Measurements from ENCODE around the gene RNF207.

The RNF207 gene

DNA sequence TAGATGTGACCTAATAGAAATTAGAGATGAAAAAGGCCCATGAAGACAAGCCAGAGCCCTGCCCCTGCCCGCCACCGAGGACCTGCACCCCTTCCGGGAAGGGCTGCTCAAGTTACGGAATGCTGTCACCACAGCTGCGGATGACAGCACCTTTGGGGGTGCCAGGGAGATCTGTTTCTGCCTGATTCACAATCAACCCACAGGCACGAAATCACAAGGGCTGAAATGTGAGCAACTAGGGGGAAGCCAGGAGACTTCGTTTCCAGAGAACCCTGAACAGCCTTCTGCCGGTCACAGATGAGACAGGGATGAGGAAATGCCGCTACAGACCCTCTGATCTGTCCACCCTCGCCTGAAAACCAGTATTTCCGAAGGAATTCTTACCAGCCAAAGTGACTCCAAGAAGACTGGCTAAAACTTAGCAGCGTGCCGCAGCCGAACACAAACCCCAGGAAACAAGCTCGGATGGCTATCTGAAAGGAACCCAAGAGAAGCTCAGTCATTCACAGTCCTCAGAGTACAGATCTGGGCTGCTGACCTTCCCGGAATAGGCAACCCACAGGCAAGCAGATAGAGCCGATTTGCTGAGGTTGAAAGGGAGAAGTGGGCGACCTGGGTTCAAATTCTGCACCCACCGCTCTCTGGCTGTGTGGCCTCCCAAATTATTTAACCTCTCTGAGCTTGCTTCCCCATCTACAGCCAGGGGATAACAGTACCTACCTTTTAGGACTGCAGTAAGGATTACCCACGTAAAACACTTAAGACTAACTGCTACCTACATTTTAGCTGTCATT is 28.8 kb downstream of the RNF207 start:
- peak; percentile 40 for DNase-seq (ENCODE audit: low read depth)

DNA sequence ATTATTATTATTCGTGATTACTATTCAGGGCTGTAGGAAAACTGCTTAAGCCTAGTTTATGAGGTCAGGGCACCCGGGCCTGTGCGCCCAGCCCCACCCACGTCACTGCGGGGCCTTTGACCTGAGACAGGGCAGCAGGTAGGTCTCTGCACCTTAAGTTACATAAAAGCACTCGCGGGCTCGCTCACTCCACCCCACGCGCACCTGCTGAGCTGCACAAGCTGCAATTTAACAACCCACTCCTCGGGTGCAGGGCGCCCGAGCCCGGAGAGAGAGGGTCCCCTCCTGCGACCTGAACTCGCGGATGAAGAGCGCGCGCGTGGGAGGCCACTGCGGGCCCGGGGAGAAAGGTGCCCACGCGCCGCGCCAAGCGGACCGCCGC is 29.4 kb downstream of the RNF207 start:
- DNase-seq (ENCODE audit: low read depth) = no peak

DNA sequence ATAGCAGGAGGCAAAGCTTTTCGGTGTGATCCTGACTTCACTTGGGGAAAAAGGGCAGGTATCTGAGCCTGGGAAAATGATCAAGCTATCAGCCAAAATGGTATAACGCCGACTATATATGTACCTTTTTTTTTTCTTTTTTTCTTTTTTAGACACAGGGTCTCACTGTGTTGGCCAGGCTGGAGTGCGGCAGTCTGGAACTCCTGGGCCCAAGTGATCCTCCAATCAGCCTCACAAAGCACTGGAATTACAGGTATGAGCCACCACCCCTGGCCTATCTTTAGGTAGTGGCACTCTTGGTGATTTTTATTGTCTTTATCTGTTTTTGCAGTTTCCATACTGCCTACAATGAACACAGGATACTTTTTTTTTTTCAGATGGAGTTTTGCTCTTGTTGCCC is 31.2 kb downstream of the RNF207 start:
- no peak for DNase-seq (ENCODE audit: low read depth)

DNA sequence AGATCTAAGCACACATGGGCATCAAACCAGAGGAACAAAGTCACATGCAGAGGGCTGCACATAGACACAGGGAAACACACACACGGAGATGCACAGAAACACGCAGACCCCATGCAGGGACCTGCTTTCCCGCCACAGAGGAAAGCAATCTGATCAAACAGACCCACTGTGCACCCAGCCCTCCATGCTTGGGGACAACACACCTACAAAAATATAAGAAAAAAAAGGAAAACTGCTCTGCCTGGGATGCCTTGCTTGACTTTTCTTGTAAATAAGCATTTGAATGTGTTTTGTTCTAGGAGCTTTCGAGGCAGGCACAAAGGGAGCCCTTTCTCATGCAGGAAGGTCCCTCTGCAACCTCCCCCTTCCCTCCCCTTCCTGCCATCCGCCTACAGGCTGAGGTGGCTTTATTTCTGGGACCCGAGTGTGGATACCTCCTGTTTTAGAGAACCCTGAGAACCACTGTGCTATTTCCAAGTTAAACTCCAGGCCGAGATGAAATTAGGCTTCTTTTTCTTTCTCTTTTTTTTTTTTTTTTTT is 33.4 kb downstream of the RNF207 start:
- DNase-seq (ENCODE audit: low read depth) = no peak

DNA sequence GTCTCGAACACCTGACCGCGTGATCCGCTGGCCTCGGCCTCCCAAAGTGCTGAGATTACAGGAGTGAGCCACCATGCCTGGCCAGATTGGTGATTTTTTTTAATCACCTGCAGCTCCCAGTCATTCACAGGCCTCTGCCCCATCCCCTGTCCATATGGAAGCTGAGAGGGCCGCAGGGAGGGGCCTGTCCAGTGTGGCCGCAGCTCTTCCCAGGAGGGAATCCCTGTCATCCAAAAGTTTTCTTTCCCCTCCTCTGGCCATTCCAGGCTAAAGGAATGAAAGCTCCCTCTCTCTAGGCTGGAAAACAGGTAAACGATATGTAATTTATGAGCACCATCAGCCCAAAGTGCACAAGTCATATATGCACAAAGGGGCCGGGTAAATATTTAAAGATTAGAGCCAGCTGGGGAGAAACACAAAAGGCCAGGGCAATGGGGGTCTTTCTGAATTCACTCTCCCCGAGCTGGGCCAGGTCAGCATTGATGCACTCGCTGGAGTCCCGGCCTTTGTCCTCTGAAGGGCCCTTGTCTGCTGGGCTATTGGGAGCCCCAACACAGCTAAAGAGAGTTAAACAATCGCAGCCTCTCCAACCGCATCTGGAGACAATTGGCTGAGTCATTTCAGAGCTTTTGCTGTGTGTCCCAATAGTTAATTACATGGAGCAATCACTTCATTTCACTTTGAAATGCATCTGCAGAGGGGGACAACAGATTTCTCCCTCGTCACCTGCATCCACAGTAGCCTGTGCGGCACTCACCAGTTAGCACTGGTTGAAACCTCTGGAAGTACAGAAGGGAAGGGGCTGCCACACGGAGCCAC is 34.2 kb downstream of the RNF207 start:
- DNase-seq (ENCODE audit: low read depth) = peak; percentile 53

DNA sequence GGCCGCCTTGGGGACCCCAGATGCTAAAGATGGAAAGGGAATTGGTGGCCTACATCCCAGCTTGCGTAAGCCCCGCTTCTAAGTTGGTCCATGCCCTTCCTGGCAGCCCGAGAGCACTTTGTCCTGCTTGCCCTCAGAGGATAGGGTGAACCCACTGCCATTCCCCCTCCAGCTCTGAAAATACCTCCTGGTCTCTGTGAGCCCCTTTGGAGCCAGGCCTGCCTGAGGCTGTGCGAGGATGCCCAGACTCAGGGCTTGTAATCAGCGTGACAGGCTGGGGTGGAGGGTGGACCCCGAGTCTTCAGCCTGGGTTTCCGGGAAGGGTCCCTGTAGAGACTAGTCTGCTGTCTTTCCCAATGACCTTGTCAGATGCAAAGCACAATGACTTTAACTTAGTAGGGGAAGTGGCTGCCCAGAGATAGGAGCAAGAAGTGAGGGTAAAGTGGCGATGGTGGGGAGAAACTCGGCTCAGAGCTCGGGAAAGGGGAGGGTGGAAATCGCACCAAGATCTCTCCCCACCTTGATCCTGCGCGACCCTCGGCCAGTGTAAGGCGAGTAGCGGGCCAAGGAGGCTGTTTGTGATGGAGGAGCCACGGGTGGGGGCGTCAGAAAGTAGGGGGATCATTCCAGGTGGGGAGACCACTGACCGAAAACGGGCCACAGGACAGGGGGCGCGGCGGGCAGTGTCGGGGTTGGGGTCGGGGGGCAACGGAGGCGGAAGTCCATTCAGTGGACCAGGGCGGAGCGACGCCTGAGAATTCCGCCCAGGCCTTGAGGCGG is 35.4 kb downstream of the RNF207 start:
- DNase-seq (ENCODE audit: low read depth) = no peak

DNA sequence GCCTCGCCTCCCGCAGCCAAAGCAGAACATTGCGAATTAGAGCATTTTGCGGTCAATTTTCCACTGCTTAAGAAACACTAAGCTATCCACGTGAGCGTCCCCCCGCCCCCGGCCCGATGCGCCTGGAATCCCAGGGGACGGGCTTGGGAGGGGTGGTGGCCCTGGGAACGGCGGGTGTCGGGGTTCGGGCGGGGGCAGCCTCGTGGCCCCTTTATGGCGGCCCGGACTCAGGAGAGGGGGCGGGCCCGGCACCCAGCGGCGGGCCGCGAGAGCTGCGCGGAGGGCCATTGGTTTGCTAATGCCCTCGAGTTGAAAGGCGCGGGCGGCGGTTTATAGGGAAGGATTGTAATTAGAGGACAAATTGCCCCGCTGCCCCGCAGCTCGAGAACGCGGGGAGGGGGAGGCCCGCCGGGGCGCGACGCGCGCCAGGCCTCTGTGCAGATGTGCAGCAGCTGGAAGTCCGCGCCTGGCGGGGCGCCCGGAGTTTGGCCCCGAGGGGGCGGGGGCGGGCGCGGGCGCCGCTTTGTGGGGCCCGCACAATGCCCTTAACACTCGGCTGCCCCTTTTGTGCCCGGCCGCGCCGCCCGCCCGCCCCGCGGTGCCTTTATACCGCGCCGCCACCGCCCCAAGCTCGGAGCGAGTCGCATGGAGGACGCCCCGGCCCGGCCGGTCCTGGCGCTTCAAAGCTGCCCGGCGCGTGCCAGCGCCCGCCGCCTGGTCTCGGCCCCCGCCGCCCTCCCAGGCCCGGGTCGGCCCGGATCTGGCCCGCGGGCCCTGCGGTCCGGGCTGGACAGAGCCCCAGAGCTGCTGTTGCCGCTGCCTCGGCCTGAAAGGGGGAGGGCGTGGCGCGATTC is 36.2 kb downstream of the RNF207 start:
- no peak for DNase-seq (ENCODE audit: low read depth)

DNA sequence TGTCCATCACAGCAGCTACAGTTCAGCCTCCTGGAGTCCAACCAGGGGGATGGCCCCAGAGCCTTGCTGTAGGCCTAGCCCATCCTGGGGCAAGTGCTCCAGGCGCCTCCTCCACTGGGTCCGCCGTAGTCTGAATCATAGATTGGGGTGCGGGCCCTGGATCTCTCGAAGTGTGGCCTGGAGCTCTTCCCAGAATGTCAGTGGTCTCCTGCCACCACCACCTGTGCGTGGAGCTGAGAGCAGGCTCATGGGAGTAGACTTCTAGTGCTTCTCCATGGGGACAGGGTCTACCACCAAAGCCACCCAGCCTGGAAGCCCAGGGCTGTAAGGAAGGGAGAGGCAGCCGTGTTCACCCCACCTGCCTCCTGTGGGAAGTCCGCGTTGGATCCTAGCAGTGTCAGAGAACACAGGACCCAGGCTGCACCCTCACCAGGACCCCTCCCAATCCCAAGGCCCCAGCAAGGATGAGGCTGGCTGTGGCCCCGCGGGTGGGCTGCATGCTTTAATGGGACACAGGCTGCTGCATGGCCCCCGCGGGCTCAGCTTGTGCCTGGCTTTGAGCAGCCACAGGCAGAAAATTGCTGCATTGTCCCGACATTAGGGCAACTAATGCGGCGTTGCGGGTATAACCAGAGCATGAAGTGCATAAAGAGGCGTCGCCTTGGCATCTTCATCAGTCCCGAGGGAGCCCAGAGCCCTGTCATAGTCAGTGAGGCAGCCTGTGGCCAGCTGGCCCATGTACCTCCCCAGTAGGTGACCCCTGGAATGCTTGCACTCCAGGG is 37.3 kb downstream of the RNF207 start:
- DNase-seq (ENCODE audit: low read depth) = no peak

DNA sequence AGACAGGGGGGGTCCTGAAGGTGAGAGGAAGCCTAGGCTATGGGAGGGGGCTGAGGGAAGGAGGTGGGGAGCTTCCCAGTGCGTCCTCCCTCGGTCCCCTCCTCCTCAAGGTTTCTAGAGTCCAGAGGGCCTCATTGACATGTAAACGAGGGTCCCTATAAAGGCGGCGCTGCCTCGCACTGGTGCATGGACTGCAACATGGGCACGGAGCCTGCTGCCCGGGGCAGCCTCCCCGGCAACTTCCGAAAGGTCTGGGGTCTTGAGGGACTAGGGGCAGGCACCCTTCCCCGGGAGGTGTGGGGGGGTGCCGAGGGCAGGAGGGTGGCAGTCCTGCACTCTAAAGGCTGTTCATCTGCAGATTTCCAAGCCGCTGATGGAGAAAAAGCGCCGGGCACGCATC is 38.1 kb downstream of the RNF207 start, which contains the start of gene HES3:
Gene HES3, plus strand, starts transcription at position 187 of the 400 bp plus-strand sequence. Its CDS starts 187 bp downstream, at position 374.
- no peak for DNase-seq (ENCODE audit: low read depth)

DNA sequence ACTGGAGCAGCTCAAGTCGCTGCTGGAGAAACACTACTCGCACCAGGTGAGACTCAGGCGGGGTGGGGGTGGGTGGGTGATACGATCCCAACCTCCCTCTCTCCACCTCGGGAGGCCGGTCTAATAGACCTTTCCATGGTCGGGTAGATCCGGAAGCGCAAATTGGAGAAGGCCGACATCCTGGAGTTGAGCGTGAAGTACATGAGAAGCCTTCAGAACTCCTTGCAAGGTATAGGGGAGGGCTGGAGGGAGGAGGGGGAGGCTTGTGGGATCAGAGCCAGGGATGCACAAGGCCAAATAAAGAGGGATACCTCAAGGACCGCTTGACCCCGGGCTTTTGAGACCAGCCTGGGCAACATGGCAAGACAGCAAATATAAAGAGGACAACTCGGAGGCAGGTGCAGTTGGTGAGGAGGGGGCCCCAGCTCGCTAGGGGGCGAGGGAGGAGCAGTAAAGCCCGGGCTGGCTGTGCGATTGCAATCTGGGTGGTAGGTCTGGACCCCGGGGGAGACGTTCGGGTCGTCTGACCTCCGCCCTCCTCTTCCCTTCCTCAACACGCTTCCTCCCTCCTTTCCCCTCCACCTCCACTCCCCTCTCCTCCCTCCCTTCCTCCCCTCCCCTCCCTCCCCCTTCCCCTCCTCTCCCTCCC is 38.6 kb downstream of the RNF207 start:
- DNase-seq (ENCODE audit: low read depth) = no peak

DNA sequence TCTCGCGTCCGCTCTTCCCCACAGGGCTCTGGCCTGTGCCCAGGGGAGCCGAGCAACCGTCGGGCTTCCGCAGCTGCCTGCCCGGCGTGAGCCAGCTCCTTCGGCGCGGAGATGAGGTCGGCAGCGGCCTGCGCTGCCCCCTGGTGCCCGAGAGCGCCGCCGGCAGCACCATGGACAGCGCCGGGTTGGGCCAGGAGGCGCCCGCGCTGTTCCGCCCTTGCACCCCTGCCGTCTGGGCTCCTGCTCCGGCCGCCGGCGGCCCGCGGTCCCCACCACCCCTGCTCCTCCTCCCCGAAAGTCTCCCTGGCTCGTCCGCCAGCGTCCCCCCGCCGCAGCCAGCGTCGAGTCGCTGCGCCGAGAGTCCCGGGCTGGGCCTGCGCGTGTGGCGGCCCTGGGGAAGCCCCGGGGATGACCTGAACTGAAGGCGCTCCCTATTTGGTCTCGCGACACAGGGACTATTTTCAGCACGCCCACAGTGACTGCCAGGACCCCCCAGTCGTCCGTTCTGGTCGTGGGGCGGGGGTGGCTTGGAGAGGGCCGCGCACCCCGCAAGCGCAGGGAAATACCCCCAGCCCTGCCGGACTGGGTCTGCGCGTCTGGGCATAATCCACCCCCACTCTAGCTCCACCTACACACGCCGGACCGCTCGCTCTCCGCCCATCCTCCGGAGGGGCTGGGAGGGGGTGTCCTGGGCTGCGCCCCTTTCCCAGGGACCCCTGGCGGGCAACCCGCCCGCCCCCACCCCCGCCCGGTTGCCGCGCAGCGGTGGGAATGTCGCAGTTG is 39.4 kb downstream of the RNF207 start:
- peak; percentile 81 for DNase-seq (ENCODE audit: low read depth)

DNA sequence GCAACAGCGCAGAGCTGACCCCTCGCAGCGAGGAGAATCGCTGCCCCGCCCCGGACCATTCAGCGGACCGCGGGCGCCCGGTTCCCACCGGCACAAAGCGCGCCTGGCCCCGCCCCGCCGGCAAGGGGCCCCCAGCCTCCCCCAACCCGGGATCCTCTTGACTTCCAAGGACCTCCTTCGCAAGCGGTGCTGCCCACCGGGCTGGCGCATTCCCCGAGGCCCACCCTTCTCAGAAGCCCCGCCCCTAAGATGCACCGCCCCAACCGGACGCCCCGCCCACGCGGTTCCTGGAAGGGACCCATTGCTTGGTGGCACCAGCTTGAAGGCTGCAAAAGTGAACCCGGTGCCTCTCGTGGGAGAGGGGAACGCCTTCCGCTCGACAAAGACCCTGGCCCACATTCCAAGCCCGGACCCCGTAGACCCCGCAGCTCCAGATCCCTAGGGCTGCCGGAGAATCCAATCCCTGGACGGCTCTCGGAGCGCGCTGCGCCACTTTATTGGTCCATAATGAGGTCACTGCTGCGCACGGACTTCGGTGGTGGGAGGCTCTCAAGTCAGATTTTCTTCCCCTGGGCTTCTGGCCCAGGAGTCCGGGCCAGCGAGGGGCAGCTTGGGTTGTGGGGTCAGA is 40.1 kb downstream of the RNF207 start:
- DNase-seq (ENCODE audit: low read depth) = peak; percentile 37

DNA sequence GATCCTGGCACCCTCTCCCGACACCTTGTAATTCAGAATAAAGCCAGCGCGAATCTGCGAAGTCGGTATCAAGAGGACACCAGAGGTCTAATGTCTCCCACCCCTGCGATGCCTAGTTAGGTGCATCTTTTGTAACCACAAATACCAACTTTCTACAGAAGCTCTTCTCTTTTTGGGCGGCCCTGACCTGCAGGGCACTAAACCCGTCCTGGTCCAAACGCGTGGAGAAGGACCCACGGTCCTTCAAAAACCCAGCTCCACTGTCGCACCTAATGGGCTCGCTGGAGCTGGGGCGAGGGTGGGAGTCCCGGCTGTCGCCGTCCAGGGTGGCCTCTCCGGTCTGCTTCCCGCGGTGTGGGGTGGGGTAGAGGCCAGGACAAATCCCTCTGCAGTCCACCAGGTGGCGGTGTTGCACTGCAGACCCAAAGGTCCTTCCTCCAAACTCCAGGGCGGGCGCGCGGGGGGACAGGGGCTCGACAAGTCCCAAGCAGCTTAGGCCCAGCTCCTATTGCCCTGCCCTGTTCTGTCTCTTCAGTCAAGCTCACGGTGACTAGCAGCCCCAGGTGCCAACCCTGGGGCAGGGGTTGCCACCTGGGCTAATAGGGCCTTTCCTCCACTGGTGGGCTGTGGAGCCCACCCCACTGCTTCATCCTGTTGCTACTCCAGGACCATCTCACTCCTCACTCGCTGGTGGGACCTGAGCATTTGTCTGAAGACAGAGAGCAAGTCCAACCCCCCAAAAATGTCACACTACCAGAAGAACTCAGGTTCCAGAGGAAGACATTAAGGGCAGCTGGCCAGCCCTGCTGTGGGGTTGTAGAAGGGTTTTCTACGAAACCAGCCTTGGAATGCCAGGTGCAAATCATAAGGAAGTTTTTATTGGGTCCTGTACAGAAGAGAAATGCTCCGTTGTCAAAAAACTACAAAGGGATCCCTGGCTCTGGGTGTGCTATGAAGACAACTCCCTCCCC is 40.9 kb downstream of the RNF207 start:
- DNase-seq (ENCODE audit: low read depth) = peak; percentile 71

DNA sequence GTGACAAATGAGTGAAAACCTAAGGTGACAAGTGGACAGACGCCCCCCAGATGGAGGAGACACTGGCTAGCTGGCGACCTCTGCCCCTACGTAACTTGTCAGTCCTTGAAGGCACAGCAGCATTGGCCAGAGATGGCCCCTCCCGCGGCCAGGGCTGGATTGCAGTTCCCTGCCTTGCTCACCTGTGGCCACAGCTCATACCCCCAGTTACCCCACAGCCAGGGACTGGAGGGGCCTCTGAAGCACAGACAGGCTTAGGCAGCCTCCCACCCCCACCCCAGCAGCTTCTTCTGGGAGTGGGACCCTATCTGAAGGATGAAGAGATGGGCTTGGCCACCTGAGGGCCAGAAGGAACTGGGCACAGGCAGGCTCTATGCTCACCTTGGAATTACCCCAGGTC is 41.7 kb downstream of the RNF207 start:
- DNase-seq (ENCODE audit: low read depth) = no peak

DNA sequence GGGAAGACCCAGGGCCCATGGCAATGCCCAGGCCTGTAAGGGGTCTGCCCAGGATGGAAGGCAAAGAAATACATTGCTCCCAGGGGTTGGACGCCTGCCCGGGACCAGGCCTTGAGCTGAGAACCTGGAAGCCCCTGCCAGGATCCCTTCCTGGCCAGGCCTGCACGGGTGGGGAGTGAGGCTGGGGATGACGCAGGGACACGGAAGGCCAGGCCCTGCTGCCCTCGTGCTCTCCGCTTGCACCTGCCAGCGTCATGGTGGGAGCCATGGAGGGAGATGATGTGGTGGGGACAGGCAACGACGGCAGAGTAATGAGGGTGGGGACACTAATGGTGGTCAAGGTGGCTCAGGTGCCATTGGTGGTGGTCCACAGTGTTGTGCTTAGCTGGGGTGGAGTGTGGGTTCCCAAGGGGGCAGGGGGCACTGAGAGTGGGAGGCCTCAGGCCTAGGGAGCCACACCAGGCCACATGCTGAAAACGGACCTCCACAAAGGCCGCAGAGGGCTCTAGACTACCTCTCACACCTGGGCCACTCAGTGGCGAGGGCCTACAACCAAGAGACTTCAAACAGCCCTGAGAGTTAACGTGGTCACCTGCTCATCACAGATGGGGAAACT is 42.4 kb downstream of the RNF207 start:
- no peak for DNase-seq (ENCODE audit: low read depth)

DNA sequence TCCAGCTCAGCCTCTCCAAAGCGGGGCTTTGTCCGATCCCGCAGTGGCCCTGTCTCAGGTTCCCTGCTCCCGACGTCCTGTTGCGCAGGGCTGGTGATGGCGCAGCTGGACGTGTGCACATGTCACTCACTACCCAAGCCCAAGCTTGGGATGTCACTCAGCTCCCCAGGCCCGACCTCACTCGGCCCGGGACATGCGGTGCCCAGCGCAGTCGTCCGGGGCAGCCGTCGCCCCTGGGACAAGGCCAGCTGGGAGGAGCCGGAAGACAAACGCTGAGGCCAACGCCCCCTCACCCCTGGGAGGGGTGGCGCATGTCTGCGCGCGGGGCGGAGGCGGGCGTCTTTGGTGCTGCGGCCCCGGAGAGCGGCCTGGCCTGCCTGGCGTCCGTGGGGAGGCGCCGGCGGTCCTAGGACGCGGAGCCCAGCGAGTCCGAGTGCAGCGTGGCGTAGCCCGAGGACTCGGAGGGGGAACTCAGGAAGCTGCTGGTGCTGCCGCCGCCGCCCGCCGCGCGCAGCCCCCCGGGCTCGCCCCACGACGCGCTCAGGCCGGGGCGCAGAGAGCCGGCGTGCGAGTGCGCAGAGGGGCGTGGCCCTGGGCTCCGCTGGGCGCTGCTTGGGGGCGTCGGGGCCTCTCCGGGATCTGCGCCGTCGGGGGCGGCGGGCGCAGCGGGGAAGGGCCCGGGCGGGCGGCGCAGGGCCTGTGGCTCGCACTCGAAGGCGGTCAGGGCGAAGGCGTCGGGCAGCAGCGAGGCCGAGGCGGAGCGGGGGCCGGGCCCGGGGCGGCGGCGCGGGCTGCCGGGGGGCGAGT is 43.2 kb downstream of the RNF207 start:
- DNase-seq (ENCODE audit: low read depth) = peak; percentile 22
